Right hindlimb (tissue), 1 donor: Measurements from ENCODE around the gene ZMIZ1.

Experiments
- DNase-seq: peaks from one replicate; pipeline ENCODE4 v3.0.0-alpha.2; 2018

Gene ZMIZ1

GRCh38 chr10:79314761-79315601 is 246.2 kb downstream of the ZMIZ1 start:
- no peak for DNase-seq

- no peak for DNase-seq
Measured at GRCh38 chr10:79315602-79315920, 246.8 kb downstream of the ZMIZ1 start.

- DNase-seq = no peak
Measured at GRCh38 chr10:79316671-79317431, 248.1 kb downstream of the ZMIZ1 start.

GRCh38 chr10:79318369-79318768 is 249.6 kb downstream of the ZMIZ1 start:
- no peak for DNase-seq

- no peak for DNase-seq
Measured at GRCh38 chr10:79319115-79319771, 250.5 kb downstream of the ZMIZ1 start.

- DNase-seq = no peak
Measured at GRCh38 chr10:79320316-79320715, 251.6 kb downstream of the ZMIZ1 start.

GRCh38 chr10:79320820-79321493 is 252.2 kb downstream of the ZMIZ1 start:
- no peak for DNase-seq

- DNase-seq = no peak
Measured at GRCh38 chr10:79321494-79321882, 252.7 kb downstream of the ZMIZ1 start.

GRCh38 chr10:79321951-79322350 is 253.2 kb downstream of the ZMIZ1 start:
- DNase-seq = no peak

GRCh38 chr10:79322616-79323543 is 254.1 kb downstream of the ZMIZ1 start:
- DNase-seq = peak; percentile 75

- no peak for DNase-seq
Measured at GRCh38 chr10:79323602-79324001, 254.8 kb downstream of the ZMIZ1 start.

GRCh38 chr10:79324032-79324695 is 255.4 kb downstream of the ZMIZ1 start:
- DNase-seq = no peak

GRCh38 chr10:79326361-79327089 is 257.8 kb downstream of the ZMIZ1 start:
- DNase-seq = no peak

GRCh38 chr10:79327090-79327457 is 258.3 kb downstream of the ZMIZ1 start:
- DNase-seq = no peak

- DNase-seq = no peak
Measured at GRCh38 chr10:79328147-79328701, 259.5 kb downstream of the ZMIZ1 start.

GRCh38 chr10:79328737-79329504 is 260.2 kb downstream of the ZMIZ1 start:
- DNase-seq = no peak

- DNase-seq = no peak
Measured at GRCh38 chr10:79329529-79329928, 260.8 kb downstream of the ZMIZ1 start.

GRCh38 chr10:79331226-79331625 is 262.5 kb downstream of the ZMIZ1 start:
- DNase-seq = no peak

GRCh38 chr10:79331709-79332108 is 262.9 kb downstream of the ZMIZ1 start:
- no peak for DNase-seq
